Measurements from ENCODE around the gene TSKU. TPM values are rescaled to one million over a fixed set of nuclear protein-coding genes. Genes with fewer than 3 reads are reported as not detected.

TSKU gene
- total and polyA plus RNA-seq, 9 of the 15 experiments (the other 6 are each of a cell fraction or from before 2014, with no cell fraction given) = 0.60 to 11.9 (median 8.4) TPM

DNA sequence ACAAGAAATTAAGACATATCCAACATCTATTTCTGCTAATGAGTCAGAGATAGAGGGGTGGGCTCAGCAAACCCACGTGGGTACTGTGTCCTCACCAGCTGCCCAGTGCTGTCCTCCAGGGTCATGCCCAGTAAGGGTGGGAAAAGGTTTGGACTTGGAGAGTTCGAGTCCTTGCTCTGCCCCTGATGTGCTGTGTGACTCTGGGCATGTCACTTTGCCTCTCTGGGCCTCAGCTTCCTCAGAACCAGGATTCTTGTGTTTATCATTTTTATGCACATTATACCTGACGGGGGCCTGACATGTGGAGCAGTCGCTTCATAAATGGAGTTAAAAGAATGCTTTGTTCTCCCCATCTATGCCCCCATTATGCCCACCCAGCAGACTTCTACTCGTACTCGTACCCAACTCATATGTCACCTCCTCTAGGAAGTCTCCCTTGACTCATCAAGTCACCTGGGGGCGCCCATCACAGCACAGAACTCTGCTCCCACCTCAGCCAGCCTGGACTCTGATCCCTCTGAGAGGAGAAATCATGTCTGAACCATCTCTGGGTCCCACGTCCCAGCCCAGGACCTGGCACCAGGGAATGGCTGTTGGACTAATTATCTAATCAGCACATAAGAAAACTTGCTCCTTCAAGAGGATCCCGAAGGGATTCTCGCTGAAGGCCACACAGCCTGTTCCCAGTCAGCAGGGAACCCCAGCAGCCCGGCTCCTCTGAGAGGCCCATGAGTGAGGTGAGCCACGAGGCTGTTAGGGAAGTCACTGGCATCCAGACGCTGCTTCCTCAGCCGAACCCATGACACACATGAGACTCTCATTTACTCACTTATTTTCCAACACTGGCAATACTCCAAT is 38.7 kb upstream of the TSKU start (continued):
- TF ChIP-seq BCOR (IDR thresholded peaks at IDR 0.05) (peak; percentile 91), KLF16 (IDR thresholded peaks at IDR 0.05) (no peak), MCM3 (IDR thresholded peaks at IDR 0.05) (no peak), CHD1 (IDR thresholded peaks at IDR 0.05; ENCODE audit: low read length) (no peak), EZH2 (IDR thresholded peaks at IDR 0.05; ENCODE audit: borderline replicate concordance, low read depth, low read length) (no peak), TBP (optimal IDR thresholded peaks at IDR 0.05; ENCODE audit: low read depth, low read length) (peak; percentile 10), BHLHE40 (IDR thresholded peaks at IDR 0.05; ENCODE audit: low read length) (no peak), NFIC (IDR thresholded peaks at IDR 0.05) (peak; percentile 22; the same call in 1 of the 2 replicates), ZFP36 (IDR thresholded peaks at IDR 0.05; ENCODE audit: low read depth, low read length, partially characterized antibody) (peak; percentile 87)
- TF ChIP-seq, protein P1, sequence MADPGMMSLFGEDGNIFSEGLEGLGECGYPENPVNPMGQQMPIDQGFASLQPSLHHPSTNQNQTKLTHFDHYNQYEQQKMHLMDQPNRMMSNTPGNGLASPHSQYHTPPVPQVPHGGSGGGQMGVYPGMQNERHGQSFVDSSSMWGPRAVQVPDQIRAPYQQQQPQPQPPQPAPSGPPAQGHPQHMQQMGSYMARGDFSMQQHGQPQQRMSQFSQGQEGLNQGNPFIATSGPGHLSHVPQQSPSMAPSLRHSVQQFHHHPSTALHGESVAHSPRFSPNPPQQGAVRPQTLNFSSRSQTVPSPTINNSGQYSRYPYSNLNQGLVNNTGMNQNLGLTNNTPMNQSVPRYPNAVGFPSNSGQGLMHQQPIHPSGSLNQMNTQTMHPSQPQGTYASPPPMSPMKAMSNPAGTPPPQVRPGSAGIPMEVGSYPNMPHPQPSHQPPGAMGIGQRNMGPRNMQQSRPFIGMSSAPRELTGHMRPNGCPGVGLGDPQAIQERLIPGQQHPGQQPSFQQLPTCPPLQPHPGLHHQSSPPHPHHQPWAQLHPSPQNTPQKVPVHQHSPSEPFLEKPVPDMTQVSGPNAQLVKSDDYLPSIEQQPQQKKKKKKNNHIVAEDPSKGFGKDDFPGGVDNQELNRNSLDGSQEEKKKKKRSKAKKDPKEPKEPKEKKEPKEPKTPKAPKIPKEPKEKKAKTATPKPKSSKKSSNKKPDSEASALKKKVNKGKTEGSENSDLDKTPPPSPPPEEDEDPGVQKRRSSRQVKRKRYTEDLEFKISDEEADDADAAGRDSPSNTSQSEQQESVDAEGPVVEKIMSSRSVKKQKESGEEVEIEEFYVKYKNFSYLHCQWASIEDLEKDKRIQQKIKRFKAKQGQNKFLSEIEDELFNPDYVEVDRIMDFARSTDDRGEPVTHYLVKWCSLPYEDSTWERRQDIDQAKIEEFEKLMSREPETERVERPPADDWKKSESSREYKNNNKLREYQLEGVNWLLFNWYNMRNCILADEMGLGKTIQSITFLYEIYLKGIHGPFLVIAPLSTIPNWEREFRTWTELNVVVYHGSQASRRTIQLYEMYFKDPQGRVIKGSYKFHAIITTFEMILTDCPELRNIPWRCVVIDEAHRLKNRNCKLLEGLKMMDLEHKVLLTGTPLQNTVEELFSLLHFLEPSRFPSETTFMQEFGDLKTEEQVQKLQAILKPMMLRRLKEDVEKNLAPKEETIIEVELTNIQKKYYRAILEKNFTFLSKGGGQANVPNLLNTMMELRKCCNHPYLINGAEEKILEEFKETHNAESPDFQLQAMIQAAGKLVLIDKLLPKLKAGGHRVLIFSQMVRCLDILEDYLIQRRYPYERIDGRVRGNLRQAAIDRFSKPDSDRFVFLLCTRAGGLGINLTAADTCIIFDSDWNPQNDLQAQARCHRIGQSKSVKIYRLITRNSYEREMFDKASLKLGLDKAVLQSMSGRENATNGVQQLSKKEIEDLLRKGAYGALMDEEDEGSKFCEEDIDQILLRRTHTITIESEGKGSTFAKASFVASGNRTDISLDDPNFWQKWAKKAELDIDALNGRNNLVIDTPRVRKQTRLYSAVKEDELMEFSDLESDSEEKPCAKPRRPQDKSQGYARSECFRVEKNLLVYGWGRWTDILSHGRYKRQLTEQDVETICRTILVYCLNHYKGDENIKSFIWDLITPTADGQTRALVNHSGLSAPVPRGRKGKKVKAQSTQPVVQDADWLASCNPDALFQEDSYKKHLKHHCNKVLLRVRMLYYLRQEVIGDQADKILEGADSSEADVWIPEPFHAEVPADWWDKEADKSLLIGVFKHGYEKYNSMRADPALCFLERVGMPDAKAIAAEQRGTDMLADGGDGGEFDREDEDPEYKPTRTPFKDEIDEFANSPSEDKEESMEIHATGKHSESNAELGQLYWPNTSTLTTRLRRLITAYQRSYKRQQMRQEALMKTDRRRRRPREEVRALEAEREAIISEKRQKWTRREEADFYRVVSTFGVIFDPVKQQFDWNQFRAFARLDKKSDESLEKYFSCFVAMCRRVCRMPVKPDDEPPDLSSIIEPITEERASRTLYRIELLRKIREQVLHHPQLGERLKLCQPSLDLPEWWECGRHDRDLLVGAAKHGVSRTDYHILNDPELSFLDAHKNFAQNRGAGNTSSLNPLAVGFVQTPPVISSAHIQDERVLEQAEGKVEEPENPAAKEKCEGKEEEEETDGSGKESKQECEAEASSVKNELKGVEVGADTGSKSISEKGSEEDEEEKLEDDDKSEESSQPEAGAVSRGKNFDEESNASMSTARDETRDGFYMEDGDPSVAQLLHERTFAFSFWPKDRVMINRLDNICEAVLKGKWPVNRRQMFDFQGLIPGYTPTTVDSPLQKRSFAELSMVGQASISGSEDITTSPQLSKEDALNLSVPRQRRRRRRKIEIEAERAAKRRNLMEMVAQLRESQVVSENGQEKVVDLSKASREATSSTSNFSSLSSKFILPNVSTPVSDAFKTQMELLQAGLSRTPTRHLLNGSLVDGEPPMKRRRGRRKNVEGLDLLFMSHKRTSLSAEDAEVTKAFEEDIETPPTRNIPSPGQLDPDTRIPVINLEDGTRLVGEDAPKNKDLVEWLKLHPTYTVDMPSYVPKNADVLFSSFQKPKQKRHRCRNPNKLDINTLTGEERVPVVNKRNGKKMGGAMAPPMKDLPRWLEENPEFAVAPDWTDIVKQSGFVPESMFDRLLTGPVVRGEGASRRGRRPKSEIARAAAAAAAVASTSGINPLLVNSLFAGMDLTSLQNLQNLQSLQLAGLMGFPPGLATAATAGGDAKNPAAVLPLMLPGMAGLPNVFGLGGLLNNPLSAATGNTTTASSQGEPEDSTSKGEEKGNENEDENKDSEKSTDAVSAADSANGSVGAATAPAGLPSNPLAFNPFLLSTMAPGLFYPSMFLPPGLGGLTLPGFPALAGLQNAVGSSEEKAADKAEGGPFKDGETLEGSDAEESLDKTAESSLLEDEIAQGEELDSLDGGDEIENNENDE (IDR thresholded peaks at IDR 0.05; ENCODE audit: low read depth, low read length) = no peak
- TF ChIP-seq, protein P2, sequence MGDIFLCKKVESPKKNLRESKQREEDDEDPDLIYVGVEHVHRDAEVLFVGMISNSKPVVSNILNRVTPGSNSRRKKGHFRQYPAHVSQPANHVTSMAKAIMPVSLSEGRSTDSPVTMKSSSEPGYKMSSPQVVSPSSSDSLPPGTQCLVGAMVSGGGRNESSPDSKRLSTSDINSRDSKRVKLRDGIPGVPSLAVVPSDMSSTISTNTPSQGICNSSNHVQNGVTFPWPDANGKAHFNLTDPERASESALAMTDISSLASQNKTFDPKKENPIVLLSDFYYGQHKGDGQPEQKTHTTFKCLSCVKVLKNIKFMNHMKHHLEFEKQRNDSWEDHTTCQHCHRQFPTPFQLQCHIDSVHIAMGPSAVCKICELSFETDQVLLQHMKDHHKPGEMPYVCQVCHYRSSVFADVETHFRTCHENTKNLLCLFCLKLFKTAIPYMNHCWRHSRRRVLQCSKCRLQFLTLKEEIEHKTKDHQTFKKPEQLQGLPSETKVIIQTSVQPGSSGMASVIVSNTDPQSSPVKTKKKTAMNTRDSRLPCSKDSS (IDR thresholded peaks at IDR 0.05; ENCODE audit: low read depth, partially characterized antibody) = no peak
- TF ChIP-seq, protein P3, sequence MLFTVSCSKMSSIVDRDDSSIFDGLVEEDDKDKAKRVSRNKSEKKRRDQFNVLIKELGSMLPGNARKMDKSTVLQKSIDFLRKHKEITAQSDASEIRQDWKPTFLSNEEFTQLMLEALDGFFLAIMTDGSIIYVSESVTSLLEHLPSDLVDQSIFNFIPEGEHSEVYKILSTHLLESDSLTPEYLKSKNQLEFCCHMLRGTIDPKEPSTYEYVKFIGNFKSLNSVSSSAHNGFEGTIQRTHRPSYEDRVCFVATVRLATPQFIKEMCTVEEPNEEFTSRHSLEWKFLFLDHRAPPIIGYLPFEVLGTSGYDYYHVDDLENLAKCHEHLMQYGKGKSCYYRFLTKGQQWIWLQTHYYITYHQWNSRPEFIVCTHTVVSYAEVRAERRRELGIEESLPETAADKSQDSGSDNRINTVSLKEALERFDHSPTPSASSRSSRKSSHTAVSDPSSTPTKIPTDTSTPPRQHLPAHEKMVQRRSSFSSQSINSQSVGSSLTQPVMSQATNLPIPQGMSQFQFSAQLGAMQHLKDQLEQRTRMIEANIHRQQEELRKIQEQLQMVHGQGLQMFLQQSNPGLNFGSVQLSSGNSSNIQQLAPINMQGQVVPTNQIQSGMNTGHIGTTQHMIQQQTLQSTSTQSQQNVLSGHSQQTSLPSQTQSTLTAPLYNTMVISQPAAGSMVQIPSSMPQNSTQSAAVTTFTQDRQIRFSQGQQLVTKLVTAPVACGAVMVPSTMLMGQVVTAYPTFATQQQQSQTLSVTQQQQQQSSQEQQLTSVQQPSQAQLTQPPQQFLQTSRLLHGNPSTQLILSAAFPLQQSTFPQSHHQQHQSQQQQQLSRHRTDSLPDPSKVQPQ (CRISPR knock-in tag; IDR thresholded peaks at IDR 0.05; ENCODE audit: borderline replicate concordance) = no peak

Measured in K562 (cell line).